Calu3 (cell line): ENCODE data around the gene PPP1R15B. TPM values are rescaled to one million over a fixed set of nuclear protein-coding genes. Genes with fewer than 3 reads are reported as not detected.

ENCODE experiments used
- BruUV-seq: library from RNA; stranded (reverse); fragments of 400-500 nt; replicated peaks from 2 replicates; lab custom pipeline; 2021; lab: Mats Ljungman, UMichigan
- CTCF ChIA-PET: fragments of 300-600 bp; sonication (Branson Sonifier 250); formaldehyde crosslinking; loops from one replicate; lab custom pipeline; 2022; ENCODE audit warnings: antibody characterized with exemption; lab: Charles Lee
- DNase-seq: peaks from one replicate; pipeline ENCODE4 v3.0.0; 2022
- H3K27ac Mint-ChIP-seq: one replicate; pipeline ENCODE4 v1.8.0; 2022; ENCODE audit warnings: mixed read lengths; ENCODE audit not compliant: unreplicated experiment
- H3K27me3 Mint-ChIP-seq: one replicate; pipeline ENCODE4 v1.8.0; 2022; ENCODE audit warnings: mixed read lengths; ENCODE audit not compliant: unreplicated experiment
- H3K36me3 Mint-ChIP-seq: one replicate; pipeline ENCODE4 v1.8.0; 2022; ENCODE audit warnings: mild to moderate bottlenecking, moderate library complexity, mixed read lengths; ENCODE audit not compliant: insufficient read depth, unreplicated experiment
- H3K4me1 Mint-ChIP-seq: one replicate; pipeline ENCODE4 v1.8.0; 2022; ENCODE audit warnings: mild to moderate bottlenecking, low read depth, mixed read lengths; ENCODE audit not compliant: unreplicated experiment
- H3K4me3 Mint-ChIP-seq: one replicate; pipeline ENCODE4 v1.8.0; 2022; ENCODE audit warnings: mild to moderate bottlenecking, low read depth, moderate library complexity, mixed read lengths; ENCODE audit not compliant: unreplicated experiment
- H3K9me3 Mint-ChIP-seq: one replicate; pipeline ENCODE4 v1.8.0; 2022; ENCODE audit warnings: low read depth, mixed read lengths; ENCODE audit not compliant: unreplicated experiment
- intact Hi-C: fragments of 100-400 bp; cut with micrococcal nuclease; formaldehyde crosslinking; loops from one replicate; pipeline ENCODE4 v1.10.0; 2022; ENCODE audit not compliant: unreplicated experiment
- total RNA-seq: library from RNA; stranded (reverse); gene quantifications from 2 replicates; pipeline ENCODE4 v1.2.3, GENCODE V29; 2022
- TF ChIP-seq, protein P1 (sequence below): fragments of 200-600 bp; IDR thresholded peaks from one replicate; pipeline ENCODE4 v1.8.0; 2022; ENCODE audit warnings: antibody characterized with exemption; ENCODE audit not compliant: unreplicated experiment

PPP1R15B gene
- total RNA-seq, 1 experiment from 2014 or later = 68.8 TPM

- no TSS peak for BruUV-seq
- H3K4me3 Mint-ChIP-seq = peak overlapping the region; percentile 44
- H3K36me3 Mint-ChIP-seq = peaks cover 11% of the 10 kb centered on the region
- DNase-seq = peak; percentile 73
- intact Hi-C loops = loop anchor here (1.0 to 5.0 kb wide), 3 partner anchors 105 to 501 kb away; partner anchors contain the start of gene SNRPE
- peak overlapping the region; percentile 8 for H3K27ac Mint-ChIP-seq
- CTCF ChIA-PET = interaction anchor here (0.6 to 4.8 kb wide), 10 partner anchors 32 to 233 kb away, joined by 3 to 39 read pairs (median 6); no protein-coding TSS in a partner anchor
- no peaks in the 10 kb centered on the region for H3K27me3 Mint-ChIP-seq
- TF ChIP-seq, protein P1, sequence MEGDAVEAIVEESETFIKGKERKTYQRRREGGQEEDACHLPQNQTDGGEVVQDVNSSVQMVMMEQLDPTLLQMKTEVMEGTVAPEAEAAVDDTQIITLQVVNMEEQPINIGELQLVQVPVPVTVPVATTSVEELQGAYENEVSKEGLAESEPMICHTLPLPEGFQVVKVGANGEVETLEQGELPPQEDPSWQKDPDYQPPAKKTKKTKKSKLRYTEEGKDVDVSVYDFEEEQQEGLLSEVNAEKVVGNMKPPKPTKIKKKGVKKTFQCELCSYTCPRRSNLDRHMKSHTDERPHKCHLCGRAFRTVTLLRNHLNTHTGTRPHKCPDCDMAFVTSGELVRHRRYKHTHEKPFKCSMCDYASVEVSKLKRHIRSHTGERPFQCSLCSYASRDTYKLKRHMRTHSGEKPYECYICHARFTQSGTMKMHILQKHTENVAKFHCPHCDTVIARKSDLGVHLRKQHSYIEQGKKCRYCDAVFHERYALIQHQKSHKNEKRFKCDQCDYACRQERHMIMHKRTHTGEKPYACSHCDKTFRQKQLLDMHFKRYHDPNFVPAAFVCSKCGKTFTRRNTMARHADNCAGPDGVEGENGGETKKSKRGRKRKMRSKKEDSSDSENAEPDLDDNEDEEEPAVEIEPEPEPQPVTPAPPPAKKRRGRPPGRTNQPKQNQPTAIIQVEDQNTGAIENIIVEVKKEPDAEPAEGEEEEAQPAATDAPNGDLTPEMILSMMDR = peak; percentile 98
- no peaks in the 10 kb centered on the region for H3K9me3 Mint-ChIP-seq
- H3K4me1 Mint-ChIP-seq = peaks cover 34% of the 10 kb centered on the region
Measured at GRCh38 chr1:204363335-204364114, 48.1 kb downstream of the PPP1R15B start.

DNA sequence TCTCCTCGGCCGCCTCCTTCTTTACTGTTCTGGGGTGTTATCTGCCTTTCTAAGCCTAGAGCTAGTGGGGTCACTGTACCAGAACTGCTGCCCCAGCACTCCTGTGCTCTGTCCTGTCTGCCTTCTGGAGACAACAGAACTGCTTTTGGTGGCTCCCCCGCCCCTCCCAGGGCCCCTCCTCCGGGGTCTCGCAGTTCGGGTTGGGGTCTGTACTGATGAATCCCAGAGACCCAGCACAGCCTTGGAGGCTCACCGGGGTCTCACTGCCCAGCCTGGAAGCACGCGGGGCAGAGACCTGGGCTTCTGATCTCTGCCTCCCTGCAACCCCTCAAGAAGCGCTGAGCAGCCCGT lies 48.7 kb downstream of the PPP1R15B start:
- Mint-ChIP-seq H3K27me3 (no peaks in the 10 kb centered on the region), H3K9me3 (no peaks in the 10 kb centered on the region), H3K4me3 (peak overlapping the region; percentile 44), H3K27ac (peak overlapping the region; percentile 8), H3K36me3 (peaks cover 13% of the 10 kb centered on the region), H3K4me1 (peaks cover 34% of the 10 kb centered on the region)
- TF ChIP-seq, protein P1 = no peak
- CTCF ChIA-PET = interaction anchor here (0.6 to 4.8 kb wide), 10 partner anchors 31 to 233 kb away, joined by 3 to 39 read pairs (median 4); no protein-coding TSS in a partner anchor
- DNase-seq = no peak
- no TSS peak for BruUV-seq
- intact Hi-C loops = loop anchor here (1.0 to 5.0 kb wide), 3 partner anchors 105 to 501 kb away; partner anchors contain the start of gene SNRPE

GRCh38 chr1:204361781-204362180 lies 49.8 kb downstream of the PPP1R15B start:
- no peaks in the 10 kb centered on the region for H3K27me3 Mint-ChIP-seq

DNA sequence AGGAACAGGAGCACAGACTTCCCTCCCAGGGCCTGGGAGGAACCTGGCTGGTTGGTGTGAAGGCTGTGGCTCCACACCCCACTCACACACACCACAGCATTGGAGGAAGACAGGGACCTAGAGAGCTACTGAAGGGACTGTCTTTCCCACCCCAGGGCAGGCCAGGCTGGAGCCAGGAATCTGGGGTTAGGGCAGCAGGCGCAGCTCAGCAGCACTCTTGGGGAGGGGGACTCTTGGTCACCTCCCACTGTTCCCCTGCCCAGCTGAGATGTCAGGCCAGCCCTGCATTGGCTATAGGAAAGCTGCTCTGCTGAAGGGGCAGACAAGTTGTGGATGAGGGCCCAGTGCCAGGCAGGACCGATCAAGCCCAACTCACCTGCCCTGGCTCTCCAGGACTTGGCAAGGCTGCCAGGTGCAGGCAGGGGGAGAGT lies 50.3 kb downstream of the PPP1R15B start:
- TF ChIP-seq, protein P1 = no peak
- intact Hi-C loops = loop anchor here (5.0 kb wide), 1 partner anchor 499 kb away; the partner anchor contains the start of gene SNRPE
- BruUV-seq = no TSS peak
- H3K4me1 Mint-ChIP-seq = peaks cover 34% of the 10 kb centered on the region
- H3K4me3 Mint-ChIP-seq = no peak overlapping the region
- H3K27me3 Mint-ChIP-seq = no peaks in the 10 kb centered on the region
- no peaks in the 10 kb centered on the region for H3K9me3 Mint-ChIP-seq
- DNase-seq = no peak
- CTCF ChIA-PET = interaction anchor here (1.7 to 4.8 kb wide), 2 partner anchors 102 to 197 kb away, joined by 4 to 39 read pairs; no protein-coding TSS in a partner anchor
- H3K36me3 Mint-ChIP-seq = peaks cover 9% of the 10 kb centered on the region
- no peak overlapping the region for H3K27ac Mint-ChIP-seq

More at GRCh38 chr1:204361781-204362180, 49.8 kb downstream of the PPP1R15B start:
- Mint-ChIP-seq H3K9me3 (no peaks in the 10 kb centered on the region), H3K4me1 (peaks cover 34% of the 10 kb centered on the region), H3K4me3 (no peak overlapping the region), H3K36me3 (peaks cover 9% of the 10 kb centered on the region), H3K27ac (no peak overlapping the region)
- CTCF ChIA-PET = interaction anchor here (1.7 to 4.8 kb wide), 3 partner anchors 103 to 199 kb away, joined by 4 to 39 read pairs (median 14); no protein-coding TSS in a partner anchor
- no TSS peak for BruUV-seq
- intact Hi-C loops = loop anchor here (5.0 kb wide), 1 partner anchor 499 kb away; the partner anchor contains the start of gene SNRPE
- DNase-seq = no peak
- TF ChIP-seq, protein P1 = no peak
